Neural crest cell (in vitro differentiated cells): Measurements from ENCODE around the gene ZDHHC5. TPM values are rescaled to one million over a fixed set of nuclear protein-coding genes. Genes with fewer than 3 reads are reported as not detected.
A peak's percentile ranks its signal among the peaks of the same experiment; 100 is the strongest.

Experiments used
- DNase-seq: peaks from one replicate; pipeline ENCODE4 v3.0.0; 2021; ENCODE audit warnings: low read depth, mixed read lengths, low spot score
- H3K27ac Mint-ChIP-seq: one replicate; pipeline ENCODE4 v1.8.0; 2021; ENCODE audit warnings: mild to moderate bottlenecking, mixed read lengths; ENCODE audit not compliant: unreplicated experiment
- H3K27me3 Mint-ChIP-seq: 2 replicates; pipeline ENCODE4 v1.8.0; 2021; ENCODE audit warnings: low read depth, mild to moderate bottlenecking, mixed read lengths
- H3K36me3 Mint-ChIP-seq: 2 replicates; pipeline ENCODE4 v1.8.0; 2021; ENCODE audit warnings: low read depth, mild to moderate bottlenecking, mixed read lengths
- H3K4me1 Mint-ChIP-seq: 2 replicates; pipeline ENCODE4 v1.8.0; 2021; ENCODE audit warnings: mixed read lengths
- H3K4me3 Mint-ChIP-seq: one replicate; pipeline ENCODE4 v1.8.0; 2021; ENCODE audit warnings: mild to moderate bottlenecking, mixed read lengths
- H3K9me3 Mint-ChIP-seq: 2 replicates; pipeline ENCODE4 v1.8.0; 2021; ENCODE audit warnings: mixed read lengths
- CTCF ChIP-seq: fragments of 200-600 bp; sonication (generic); conservative IDR thresholded peaks from 2 replicates; pipeline ENCODE4 v1.5.0; 2021; ENCODE audit warnings: antibody characterized with exemption, mild to moderate bottlenecking
- microRNA-seq: library from miRNA; unstranded; fragments of <30 nt; microRNA quantifications from one replicate; pipeline ENCODE4, GENCODE V29; 2020
- total RNA-seq: library from RNA; stranded (reverse); gene quantifications from 2 replicates; pipeline ENCODE4 v1.2.1, GENCODE V29; 2021

Gene ZDHHC5
- total RNA-seq, 1 donor from 2014 or later: 50.1 TPM

- Mint-ChIP-seq H3K27ac (peak overlapping the region; percentile 60), H3K9me3 (no peaks in the 10 kb centered on the region), H3K27me3 (no peaks in the 10 kb centered on the region), H3K4me3 (peak overlapping the region; percentile 82), H3K36me3 (peaks cover 20% of the 10 kb centered on the region), H3K4me1 (peaks cover 13% of the 10 kb centered on the region)
- DNase-seq: no peak
- no peak for TF ChIP-seq CTCF
These were observed 79.0 kb downstream of the ZDHHC5 start for GRCh38 chr11:57746920-57747319.

Small RNA genes within 50 kb of the gene (microRNA-seq; reads per million reads assigned to microRNA genes)
- gene MIR130A: 78,916 reads per million, percentile 100 among the genes with 10 or more reads in this experiment

Other genes with a start within 250 kb of the ZDHHC5 start
- gene SLC43A3, start 241.0 kb upstream of the ZDHHC5 start, total RNA-seq: 52.9 and 53.7 TPM in 2 replicates
- 2.4 and 3.4 TPM in 2 replicates for gene RTN4RL2, start 207.6 kb upstream of the ZDHHC5 start, total RNA-seq
- 4.5 and 4.7 TPM in 2 replicates for gene SLC43A1, start 152.4 kb upstream of the ZDHHC5 start, total RNA-seq
- gene TIMM10, start 137.4 kb upstream of the ZDHHC5 start, total RNA-seq: 103 and 108 TPM in 2 replicates
- not detected in 2 replicates for gene SMTNL1, start 130.5 kb upstream of the ZDHHC5 start, total RNA-seq
- gene UBE2L6, start 100.4 kb upstream of the ZDHHC5 start, total RNA-seq: 66.0 and 68.7 TPM in 2 replicates
- gene SERPING1, start 70.4 kb upstream of the ZDHHC5 start, total RNA-seq: 28.0 and 31.7 TPM in 2 replicates
- 0.37 and 0.55 TPM in 2 replicates for gene YPEL4, start 18.2 kb upstream of the ZDHHC5 start, total RNA-seq
- gene CLP1, start 10.4 kb upstream of the ZDHHC5 start, total RNA-seq: 23.8 and 25.7 TPM in 2 replicates
- 24.1 and 24.7 TPM in 2 replicates for gene MED19, start 44.1 kb downstream of the ZDHHC5 start, total RNA-seq
- gene TMX2, start 44.5 kb downstream of the ZDHHC5 start, total RNA-seq: 78.3 TPM in 2 replicates
- 208 and 212 TPM in 2 replicates for gene SELENOH, start 73.4 kb downstream of the ZDHHC5 start, total RNA-seq
- gene BTBD18, start 83.7 kb downstream of the ZDHHC5 start, total RNA-seq: not detected in 2 replicates
- 144 TPM in 2 replicates for gene CTNND1, start 93.7 kb downstream of the ZDHHC5 start, total RNA-seq